OCI-LY3 (cell line): ENCODE results near the gene GTF3C2.

Source experiments
- H2AFZ ChIP-seq: fragments of 200-600, 300-600 bp; shearing (Covaris generic); 2 replicates; pipeline ENCODE4 v1.6.0; 2014; ENCODE audit warnings: antibody characterized with exemption, low read depth, low read length
- H3K27ac ChIP-seq: fragments of 200-600, 300-600 bp; sonication (generic); 2 replicates; pipeline ENCODE4 v1.5.1; 2014; ENCODE audit warnings: mild to moderate bottlenecking, low read length, moderate library complexity, mixed read lengths
- H3K27me3 ChIP-seq: fragments of 200-600, 300-600 bp; sonication (generic); 2 replicates; pipeline ENCODE4 v1.6.1; 2014; ENCODE audit warnings: low read depth, low read length, mixed read lengths
- H3K36me3 ChIP-seq: fragments of 200-600, 300-600 bp; sonication (generic); replicated peaks from 2 replicates; pipeline ENCODE3; 2014; ENCODE audit warnings: low read depth, low read length, mixed read lengths
- H3K4me1 ChIP-seq: fragments of 300-600, 200-600 bp; sonication (generic); 2 replicates; pipeline ENCODE4 v1.6.1; 2014; ENCODE audit warnings: low read length, mixed read lengths
- H3K4me2 ChIP-seq: fragments of 200-600, 300-600 bp; sonication (generic); 2 replicates; pipeline ENCODE4 v1.6.1; 2014; ENCODE audit warnings: low read length, mixed read lengths
- H3K4me3 ChIP-seq: fragments of 300-600, 200-600 bp; sonication (generic); 2 replicates; pipeline ENCODE4 v1.5.1; 2014; ENCODE audit warnings: antibody characterized with exemption, mild to moderate bottlenecking, low read length, moderate library complexity
- H3K79me2 ChIP-seq: fragments of 300-600, 200-600 bp; shearing (Covaris generic); 2 replicates; pipeline ENCODE4 v1.6.1; 2014; ENCODE audit warnings: mild to moderate bottlenecking, low read length, mixed read lengths
- H3K9ac ChIP-seq: fragments of 300-600, 200-600 bp; shearing (Covaris generic); 2 replicates; pipeline ENCODE4 v1.6.0; 2014; ENCODE audit warnings: mild to moderate bottlenecking, low read length, moderate library complexity
- H3K9me3 ChIP-seq: fragments of 200-600, 300-600 bp; shearing (Covaris generic); 2 replicates; pipeline ENCODE4 v1.6.1; 2014; ENCODE audit warnings: low read length, mixed read lengths; ENCODE audit not compliant: insufficient read depth
- H4K20me1 ChIP-seq: fragments of 200-600, 300-600 bp; sonication (generic); 2 replicates; pipeline ENCODE4 v1.6.1; 2016; ENCODE audit warnings: low read length, mixed read lengths; ENCODE audit not compliant: insufficient read depth
- CTCF ChIP-seq: fragments of 200-600, 300-600 bp; sonication (generic); IDR thresholded peaks from 2 replicates; pipeline ENCODE4 v1.5.1; 2014; ENCODE audit warnings: antibody characterized with exemption, low read length, low read depth
- EZH2phosphoT487 ChIP-seq: fragments of 200-600 bp; shearing (Covaris generic); IDR thresholded peaks from 2 replicates; pipeline ENCODE4 v1.6.1; 2018; ENCODE audit warnings: antibody characterized with exemption, mixed run types, low read depth

GTF3C2 gene

GRCh38 chr2:27285481-27285880 is 71.1 kb downstream of the GTF3C2 start:
- no peaks in the 10 kb centered on the region for H3K79me2 ChIP-seq
- TF ChIP-seq EZH2phosphoT487 (no peak), CTCF (no peak)
- H3K27me3 ChIP-seq: peaks cover 20% of the 10 kb centered on the region; the same call in 1 of the 2 replicates

GRCh38 chr2:27284996-27285395 is 71.6 kb downstream of the GTF3C2 start:
- Histone ChIP-seq H3K27me3 (peaks cover 20% of the 10 kb centered on the region; the same call in 1 of the 2 replicates), H3K27ac (no peak overlapping the region), H3K4me3 (no peak overlapping the region), H3K79me2 (no peaks in the 10 kb centered on the region), H3K4me2 (no peak overlapping the region), H3K9ac (no peak overlapping the region), H2AFZ (no peak overlapping the region), H3K9me3 (no peaks in the 10 kb centered on the region), H3K4me1 (peaks cover 5% of the 10 kb centered on the region), H4K20me1 (no peaks in the 10 kb centered on the region), H3K36me3 (no peaks in the 10 kb centered on the region)
- TF ChIP-seq EZH2phosphoT487 (no peak), CTCF (no peak)

More at GRCh38 chr2:27285481-27285880, 71.1 kb downstream of the GTF3C2 start:
- H3K36me3 ChIP-seq: no peaks in the 10 kb centered on the region
- H4K20me1 ChIP-seq: no peaks in the 10 kb centered on the region
- no peak overlapping the region for H3K4me2 ChIP-seq
- H3K4me3 ChIP-seq: no peak overlapping the region
- no peak overlapping the region for H3K27ac ChIP-seq
- H2AFZ ChIP-seq: no peak overlapping the region
- H3K9ac ChIP-seq: no peak overlapping the region
- no peaks in the 10 kb centered on the region for H3K4me1 ChIP-seq
- H3K9me3 ChIP-seq: no peaks in the 10 kb centered on the region

GRCh38 chr2:27282892-27283291 is 73.7 kb downstream of the GTF3C2 start:
- Histone ChIP-seq H2AFZ (no peak overlapping the region), H3K9me3 (no peaks in the 10 kb centered on the region), H3K4me3 (no peak overlapping the region), H3K36me3 (no peaks in the 10 kb centered on the region), H3K4me1 (peaks cover 9% of the 10 kb centered on the region), H3K4me2 (no peak overlapping the region), H3K27me3 (0 out of 2 replicates have a peak, but pooled peaks cover 13% of the 10 kb centered on the region), H3K79me2 (no peaks in the 10 kb centered on the region), H4K20me1 (no peaks in the 10 kb centered on the region), H3K27ac (no peak overlapping the region), H3K9ac (no peak overlapping the region)
- TF ChIP-seq EZH2phosphoT487 (no peak), CTCF (no peak)

GRCh38 chr2:27281855-27282559 is 74.6 kb downstream of the GTF3C2 start, which contains the start of gene TRIM54:
TSS of gene TRIM54 (plus strand) at chr2:27282429. CDS start at chr2:27282732, 303 bp downstream.
- Histone ChIP-seq H3K4me1 (peaks cover 9% of the 10 kb centered on the region), H3K79me2 (no peaks in the 10 kb centered on the region), H2AFZ (no peak within 1 kb of the TSS), H3K27me3 (0 out of 2 replicates have a peak, but pooled peaks cover 10% of the 10 kb centered on the region), H3K4me2 (no peak within 1 kb of the TSS), H3K27ac (no peak within 1 kb of the TSS), H3K36me3 (no peaks in the 10 kb centered on the region), H3K9ac (no peak within 1 kb of the TSS), H3K4me3 (no peak within 1 kb of the TSS), H4K20me1 (no peaks in the 10 kb centered on the region), H3K9me3 (no peaks in the 10 kb centered on the region)
- no peak for TF ChIP-seq EZH2phosphoT487
- no peak for TF ChIP-seq CTCF
